Peyer's patch (tissue), 4 donors: ENCODE measurements around the gene ALPI.

Experiments
- CTCF ChIP-seq, 6 experiments: fragments of 450-650 bp in 4 of 6; fragments of 200-600 bp in 2 of 6; sonication (generic) in 1 of 6; IDR thresholded peaks; one replicate each; pipeline ENCODE4 v1.5.1; 2017 to 2019; ENCODE audit warnings: antibody characterized with exemption in 6 of 6, mild to moderate bottlenecking in 3 of 6, moderate library complexity in 1 of 6
- POLR2A ChIP-seq, 2 donors: fragments of 450-650 bp; IDR thresholded peaks; one replicate each; pipeline ENCODE4 v1.5.1; 2017; ENCODE audit warnings: antibody characterized with exemption in 2 of 2, mild to moderate bottlenecking in 2 of 2, moderate library complexity in 2 of 2

- TF ChIP-seq CTCF (IDR thresholded peaks at IDR 0.05) (no peak), POLR2A (IDR thresholded peaks at IDR 0.05) (no peak)
Measured at GRCh38 chr2:232488721-232489300, 32.9 kb downstream of the ALPI start.
